H9 (cell line): ENCODE data around the gene STAB1. TPM values are rescaled to one million over a fixed set of nuclear protein-coding genes. Genes with fewer than 3 reads are reported as not detected.

Experiments used
- DNase-seq: peaks from one replicate; pipeline ENCODE4 v3.0.0-alpha.2; 2017
- H2AFZ ChIP-seq: one replicate; pipeline ENCODE4 v1.6.1; 2013; ENCODE audit warnings: mild to moderate bottlenecking, low read length, control low read depth, moderate library complexity
- H2AK5ac ChIP-seq: 2 replicates; pipeline ENCODE4 v1.6.1; 2013; ENCODE audit warnings: low read length, control low read depth, mixed read lengths; ENCODE audit not compliant: insufficient read length
- H2BK120ac ChIP-seq: one replicate; pipeline ENCODE4 v1.6.1; 2013; ENCODE audit warnings: low read depth, mild to moderate bottlenecking, low read length, control low read depth, inconsistent platforms; ENCODE audit not compliant: poor library complexity, severe bottlenecking
- H2BK12ac ChIP-seq: 2 replicates; pipeline ENCODE4 v1.6.1; 2013; ENCODE audit warnings: low read length, control low read depth, mixed read lengths, low read depth; ENCODE audit not compliant: insufficient read length
- H2BK15ac ChIP-seq: 2 replicates; pipeline ENCODE4 v1.6.1; 2013; ENCODE audit warnings: low read depth, low read length, control low read depth
- H2BK20ac ChIP-seq: one replicate; pipeline ENCODE4 v1.6.1; 2013; ENCODE audit warnings: low read depth, mild to moderate bottlenecking, low read length, control low read depth, inconsistent platforms; ENCODE audit not compliant: poor library complexity, severe bottlenecking
- H2BK5ac ChIP-seq: 2 replicates; pipeline ENCODE4 v1.6.1; 2013; ENCODE audit warnings: low read length, control low read depth, mixed read lengths; ENCODE audit not compliant: insufficient read length
- H3K14ac ChIP-seq: 2 replicates; pipeline ENCODE4 v1.6.1; 2013; ENCODE audit warnings: low read length, control low read depth; ENCODE audit not compliant: insufficient read depth
- H3K18ac ChIP-seq: 2 replicates; pipeline ENCODE4 v1.6.1; 2013; ENCODE audit warnings: low read depth, mild to moderate bottlenecking, mixed read lengths, low read length, control low read depth; ENCODE audit not compliant: insufficient read length
- H3K23ac ChIP-seq: 2 replicates; pipeline ENCODE4 v1.6.1; 2013; ENCODE audit warnings: low read length, control low read depth, mixed read lengths, low read depth; ENCODE audit not compliant: insufficient read length
- H3K23me2 ChIP-seq: 2 replicates; pipeline ENCODE4 v1.6.1; 2013; ENCODE audit warnings: low read depth, mild to moderate bottlenecking, mixed read lengths, low read length, control low read depth; ENCODE audit not compliant: insufficient read length, poor library complexity, severe bottlenecking
- H3K27ac ChIP-seq: 2 replicates; pipeline ENCODE4 v1.5.1; 2013; ENCODE audit warnings: low read length, control low read depth, mixed read lengths, low read depth; ENCODE audit not compliant: insufficient read length
- H3K27me3 ChIP-seq: 2 replicates; pipeline ENCODE4 v1.6.1; 2013; ENCODE audit warnings: low read length, control low read depth, inconsistent platforms; ENCODE audit not compliant: insufficient read depth
- H3K4ac ChIP-seq: 2 replicates; pipeline ENCODE4 v1.6.1; 2013; ENCODE audit warnings: low read depth, mild to moderate bottlenecking, control low read depth, inconsistent platforms, low read length, moderate library complexity
- H3K4me1 ChIP-seq: 2 replicates; pipeline ENCODE4 v1.6.1; 2013; ENCODE audit warnings: low read length, control low read depth, inconsistent platforms; ENCODE audit not compliant: insufficient read depth
- H3K4me2 ChIP-seq: 2 replicates; pipeline ENCODE4 v1.6.1; 2013; ENCODE audit warnings: low read length, control low read depth, mixed read lengths; ENCODE audit not compliant: insufficient read length, insufficient read depth
- H3K56ac ChIP-seq: 2 replicates; pipeline ENCODE4 v1.6.1; 2013; ENCODE audit warnings: low read depth, mild to moderate bottlenecking, mixed read lengths, low read length, control low read depth; ENCODE audit not compliant: insufficient read length
- H3K79me1 ChIP-seq: 2 replicates; pipeline ENCODE4 v1.6.1; 2013; ENCODE audit warnings: low read depth, mild to moderate bottlenecking, moderate library complexity, low read length, control low read depth, inconsistent platforms; ENCODE audit not compliant: insufficient read depth, poor library complexity, severe bottlenecking
- H3K79me2 ChIP-seq: 2 replicates; pipeline ENCODE4 v1.6.1; 2013; ENCODE audit warnings: low read length, control low read depth, inconsistent platforms; ENCODE audit not compliant: insufficient read depth
- H3K9ac ChIP-seq: 2 replicates; pipeline ENCODE4 v1.6.1; 2013; ENCODE audit warnings: low read length, control low read depth, mixed read lengths; ENCODE audit not compliant: insufficient read length; ENCODE audit errors: extremely low read depth
- H3K9me3 ChIP-seq: one replicate; pipeline ENCODE4 v1.6.1; 2013; ENCODE audit warnings: low read depth, low read length, inconsistent platforms; ENCODE audit not compliant: control insufficient read depth
- H3T11ph ChIP-seq: one replicate; pipeline ENCODE4 v1.6.1; 2013; ENCODE audit warnings: mild to moderate bottlenecking, low read length, control low read depth, inconsistent platforms
- H4K20me1 ChIP-seq: one replicate; pipeline ENCODE4 v1.6.1; 2013; ENCODE audit not compliant: control insufficient read depth, insufficient read length, insufficient read depth
- H4K5ac ChIP-seq: 2 replicates; pipeline ENCODE4 v1.6.1; 2013; ENCODE audit warnings: low read depth, mild to moderate bottlenecking, mixed read lengths, low read length, control low read depth; ENCODE audit not compliant: insufficient read length
- H4K8ac ChIP-seq: replicated peaks from 2 replicates; pipeline ENCODE4 v1.6.1; 2013; ENCODE audit warnings: low read length, control low read depth, mixed read lengths, low read depth; ENCODE audit not compliant: insufficient read length
- H4K91ac ChIP-seq: 2 replicates; pipeline ENCODE4 v1.6.1; 2013; ENCODE audit warnings: low read depth, mild to moderate bottlenecking, moderate library complexity, mixed read lengths, low read length, control low read depth; ENCODE audit not compliant: insufficient read length
- H3K27ac Mint-ChIP-seq, 3 experiments: 2 replicates in 2 of 3; 3 replicates in 1 of 3; pipeline ENCODE4 v1.8.0; 2020 to 2021; ENCODE audit warnings: mixed read lengths in 3 of 3, mild to moderate bottlenecking in 1 of 3, moderate library complexity in 1 of 3
- H3K27me3 Mint-ChIP-seq: 2 replicates; pipeline ENCODE4 v1.8.0; 2021; ENCODE audit warnings: low read depth, mild to moderate bottlenecking, moderate library complexity, mixed read lengths
- H3K36me3 Mint-ChIP-seq, 3 experiments: 2 replicates in 2 of 3; 3 replicates in 1 of 3; pipeline ENCODE4 v1.8.0; 2020 to 2021; ENCODE audit warnings: low read depth in 3 of 3, mixed read lengths in 3 of 3; ENCODE audit not compliant: insufficient read depth in 1 of 3
- H3K4me1 Mint-ChIP-seq, 2 experiments: 2 replicates each; pipeline ENCODE4 v1.8.0; 2020; ENCODE audit warnings: mixed read lengths in 2 of 2
- H3K4me3 Mint-ChIP-seq, 2 experiments: 2 replicates in 1 of 2; 3 replicates in 1 of 2; pipeline ENCODE4 v1.8.0; 2020 to 2021; ENCODE audit warnings: mild to moderate bottlenecking in 2 of 2, mixed read lengths in 2 of 2, moderate library complexity in 1 of 2
- H3K9me3 Mint-ChIP-seq, 2 experiments: 2 replicates in 1 of 2; 3 replicates in 1 of 2; pipeline ENCODE4 v1.8.0; 2020; ENCODE audit warnings: mild to moderate bottlenecking in 2 of 2, mixed read lengths in 2 of 2, moderate library complexity in 1 of 2
- WGBS: extraction: QIAGEN DNeasy Blood & Tissue Kit; methylation state at CpG from one replicate; pipeline ENCODE4 v1.1.7; 2013; ENCODE audit warnings: missing lambda C conversion rate, low lambda C conversion rate, mixed read lengths; ENCODE audit not compliant: insufficient read length; ENCODE audit errors: extremely low coverage; 5-methylcytosine and 5-hydroxymethylcytosine counted together
- total RNA-seq: library from RNA; stranded (reverse); gene quantifications from 2 replicates; pipeline ENCODE4 v1.2.1, GENCODE V29; 2021
- TF ChIP-seq, protein P1 (sequence below): fragments of 200-600 bp; sonication (generic); conservative IDR thresholded peaks from 3 replicates; pipeline ENCODE4 v1.8.0; 2021; ENCODE audit warnings: antibody characterized with exemption, mild to moderate bottlenecking

STAB1 gene
- total RNA-seq, 1 experiment from 2014 or later, result 1.5 TPM

DNA sequence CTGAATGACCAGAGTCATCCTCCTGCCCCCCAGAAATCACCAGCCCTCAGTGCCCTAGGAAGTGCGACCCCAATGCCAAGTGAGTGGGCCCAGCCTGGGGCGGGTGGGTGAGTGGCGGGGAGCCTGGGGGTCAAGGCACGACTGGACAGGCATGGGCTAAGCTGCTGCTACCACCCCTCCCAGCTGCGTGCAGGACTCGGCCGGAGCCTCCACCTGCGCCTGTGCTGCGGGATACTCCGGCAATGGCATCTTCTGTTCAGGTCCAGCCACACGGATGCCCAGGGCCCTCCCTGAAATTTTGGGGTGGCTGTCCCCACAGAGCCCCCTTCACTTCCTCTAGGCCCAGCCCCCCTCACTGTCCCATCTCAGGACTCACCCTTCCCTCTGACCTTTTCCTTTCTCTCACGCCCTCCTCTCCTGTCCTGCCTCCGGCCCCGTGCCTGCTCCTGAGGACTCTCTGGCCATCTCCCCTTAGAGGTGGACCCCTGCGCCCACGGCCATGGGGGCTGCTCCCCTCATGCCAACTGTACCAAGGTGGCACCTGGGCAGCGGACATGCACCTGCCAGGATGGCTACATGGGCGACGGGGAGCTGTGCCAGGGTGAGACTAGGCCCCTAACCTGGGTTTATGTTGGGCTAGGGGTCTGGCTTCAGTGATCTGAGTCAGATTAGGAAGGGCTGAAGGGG lies 21.5 kb downstream of the STAB1 start:
- H4K5ac ChIP-seq, result no peak overlapping the region
- no peaks in the 10 kb centered on the region for H3K9me3 ChIP-seq
- no peak overlapping the region for H2BK5ac ChIP-seq
- H3T11ph ChIP-seq, result no peak overlapping the region
- no peak overlapping the region for H4K8ac ChIP-seq
- peaks cover 4% of the 10 kb centered on the region for H3K27me3 Mint-ChIP-seq
- no peaks in the 10 kb centered on the region for H3K79me2 ChIP-seq
- H3K9me3 Mint-ChIP-seq, result no peaks in the 10 kb centered on the region; a peak in 1 of 5 replicates
- H3K36me3 Mint-ChIP-seq, result no peaks in the 10 kb centered on the region
- H3K9ac ChIP-seq, result no peak overlapping the region
- no peak overlapping the region for H3K4ac ChIP-seq
- H3K23ac ChIP-seq, result no peak overlapping the region
- no peaks in the 10 kb centered on the region for H3K79me1 ChIP-seq
- no peak overlapping the region for H2AFZ ChIP-seq
- no peak overlapping the region for H3K4me3 Mint-ChIP-seq
- H3K27me3 ChIP-seq, result no peaks in the 10 kb centered on the region
- no peak overlapping the region for H3K14ac ChIP-seq
- no peak overlapping the region for H3K27ac Mint-ChIP-seq
- no peak overlapping the region for H2BK20ac ChIP-seq
- H3K4me1 Mint-ChIP-seq, result peaks cover 7 to 9% of the 10 kb centered on the region in 2 experiments
- H3K4me1 ChIP-seq, result no peaks in the 10 kb centered on the region
- no peak for DNase-seq
- H2BK12ac ChIP-seq, result no peak overlapping the region
- H4K20me1 ChIP-seq, result peaks cover 6% of the 10 kb centered on the region
- H2BK15ac ChIP-seq, result no peak overlapping the region
- no peaks in the 10 kb centered on the region for H3K23me2 ChIP-seq
- H2AK5ac ChIP-seq, result no peak overlapping the region
- no peak overlapping the region for H4K91ac ChIP-seq
- WGBS, result no CpG with 5 or more reads among the region's 19 CpGs
- TF ChIP-seq, protein P1, sequence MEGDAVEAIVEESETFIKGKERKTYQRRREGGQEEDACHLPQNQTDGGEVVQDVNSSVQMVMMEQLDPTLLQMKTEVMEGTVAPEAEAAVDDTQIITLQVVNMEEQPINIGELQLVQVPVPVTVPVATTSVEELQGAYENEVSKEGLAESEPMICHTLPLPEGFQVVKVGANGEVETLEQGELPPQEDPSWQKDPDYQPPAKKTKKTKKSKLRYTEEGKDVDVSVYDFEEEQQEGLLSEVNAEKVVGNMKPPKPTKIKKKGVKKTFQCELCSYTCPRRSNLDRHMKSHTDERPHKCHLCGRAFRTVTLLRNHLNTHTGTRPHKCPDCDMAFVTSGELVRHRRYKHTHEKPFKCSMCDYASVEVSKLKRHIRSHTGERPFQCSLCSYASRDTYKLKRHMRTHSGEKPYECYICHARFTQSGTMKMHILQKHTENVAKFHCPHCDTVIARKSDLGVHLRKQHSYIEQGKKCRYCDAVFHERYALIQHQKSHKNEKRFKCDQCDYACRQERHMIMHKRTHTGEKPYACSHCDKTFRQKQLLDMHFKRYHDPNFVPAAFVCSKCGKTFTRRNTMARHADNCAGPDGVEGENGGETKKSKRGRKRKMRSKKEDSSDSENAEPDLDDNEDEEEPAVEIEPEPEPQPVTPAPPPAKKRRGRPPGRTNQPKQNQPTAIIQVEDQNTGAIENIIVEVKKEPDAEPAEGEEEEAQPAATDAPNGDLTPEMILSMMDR, result no peak
- no peak overlapping the region for H3K27ac ChIP-seq
- no peak overlapping the region for H3K56ac ChIP-seq
- no peak overlapping the region for H3K18ac ChIP-seq
- no peak overlapping the region for H2BK120ac ChIP-seq
- no peak overlapping the region for H3K4me2 ChIP-seq
